K562 (cell line): ENCODE data around the gene WDR27. TPM values are rescaled to one million over a fixed set of nuclear protein-coding genes. Genes with fewer than 3 reads are reported as not detected.

ENCODE experiments used
- C11orf30 ChIP-seq: fragments of 450-650 bp; IDR thresholded peaks from 2 replicates; pipeline ENCODE4 v1.6.1; 2016; ENCODE audit warnings: low read depth, mild to moderate bottlenecking
- CBX5 ChIP-seq: IDR thresholded peaks from 2 replicates; pipeline ENCODE4 v1.6.1; 2014; ENCODE audit warnings: low read depth, borderline replicate concordance
- DNMT1 ChIP-seq: fragments of 450-650 bp; IDR thresholded peaks from 2 replicates; pipeline ENCODE4 v1.6.1; 2016; ENCODE audit warnings: antibody characterized with exemption, mild to moderate bottlenecking
- EGR1 ChIP-seq: fragments of 450-650 bp; conservative IDR thresholded peaks from 2 replicates; pipeline ENCODE4 v1.6.1; 2017; ENCODE audit warnings: mild to moderate bottlenecking
- EHMT2 ChIP-seq: fragments of 450-650 bp; IDR thresholded peaks from 2 replicates; pipeline ENCODE4 v1.6.1; 2018; ENCODE audit warnings: antibody characterized with exemption
- GABPB1 ChIP-seq: sonication (generic); formaldehyde crosslinking; IDR thresholded peaks from 2 replicates; pipeline ENCODE4 v1.8.0; 2022; ENCODE audit warnings: mild to moderate bottlenecking, missing genetic modification reagents
- GTF2F1 ChIP-seq: IDR thresholded peaks from 2 replicates; pipeline ENCODE4 v1.6.1; 2011; ENCODE audit warnings: low read depth, low read length, improper control_type of control experiment
- ILF3 ChIP-seq: fragments of 450-650 bp; IDR thresholded peaks from 2 replicates; pipeline ENCODE4 v1.6.1; 2018; ENCODE audit warnings: antibody characterized with exemption, mild to moderate bottlenecking, moderate library complexity, borderline replicate concordance
- MAZ ChIP-seq, 2 experiments: fragments of 450-650 bp in 1 of 2; sonication (generic) in 1 of 2; formaldehyde crosslinking; IDR thresholded peaks in 1 of 2; conservative IDR thresholded peaks in 1 of 2; 2 replicates each; pipeline versions ENCODE4 v1.4.0 to v1.5.0; 2020; ENCODE audit warnings: mild to moderate bottlenecking in 1 of 2, missing genetic modification reagents in 1 of 2
- MYC ChIP-seq, 2 experiments: fragments of 250-450 bp in 1 of 2; sonication (Bioruptor Pico) in 1 of 2; IDR thresholded peaks; 2 replicates each; pipeline versions ENCODE4 v1.5.1 to v1.6.1; 2012 to 2021; ENCODE audit warnings: low read depth in 2 of 2, borderline replicate concordance in 1 of 2, improper control_type of control experiment in 1 of 2, low read length in 1 of 2, mild to moderate bottlenecking in 1 of 2, moderate library complexity in 1 of 2
- PCBP2 ChIP-seq: fragments of 200-400 bp; formaldehyde crosslinking; IDR thresholded peaks from 2 replicates; pipeline ENCODE4 v1.6.1; 2018; ENCODE audit warnings: low read length, low read depth, mild to moderate bottlenecking, moderate library complexity; ENCODE audit not compliant: poor library complexity, severe bottlenecking
- SAP30 ChIP-seq: fragments of 200-600 bp; sonication (generic); IDR thresholded peaks from 2 replicates; pipeline ENCODE4 v1.6.1; 2012; ENCODE audit warnings: borderline replicate concordance, low read depth, mild to moderate bottlenecking, moderate library complexity, low read length, control low read depth, inconsistent platforms; ENCODE audit not compliant: insufficient read depth, poor library complexity, severe bottlenecking
- SMAD4 ChIP-seq: fragments of 250-450 bp; sonication (Bioruptor Pico); conservative IDR thresholded peaks from 2 replicates; pipeline ENCODE4 v1.8.0; 2021; ENCODE audit warnings: inconsistent platforms, mild to moderate bottlenecking, moderate library complexity
- ZBTB17 ChIP-seq: fragments of 450-650 bp; formaldehyde crosslinking; IDR thresholded peaks from 2 replicates; pipeline ENCODE4 v1.4.0; 2020; ENCODE audit warnings: mild to moderate bottlenecking
- ZNF165 ChIP-seq: fragments of 250-450 bp; sonication (Bioruptor Pico); IDR thresholded peaks from 2 replicates; pipeline ENCODE4 v1.4.0; 2020; ENCODE audit warnings: borderline replicate concordance
- polyA plus RNA-seq, 8 experiments: library from polyadenylated mRNA; depleted of rRNA in 4 of 8; stranded (reverse) in 5 of 8; unstranded in 3 of 8; fragments of >200 nt; fragmentation: Nextera tagmentation in 2 of 8; fragmentation: Illumina TruSeq in 1 of 8; extraction: Ambion mirVana in 2 of 8; extraction: Trizol in 1 of 8; gene quantifications; 2 replicates each; pipeline versions ENCODE4 v1.2.1 to v1.2.3, GENCODE V29; 2011 to 2014; ENCODE audit warnings: inconsistent platforms in 1 of 8, missing spikeins in 1 of 8
- total RNA-seq, 7 experiments: library from RNA; depleted of rRNA in 6 of 7; stranded (reverse); fragments of >200 nt in 6 of 7; fragmentation: Illumina TruSeq in 2 of 7; extraction: Trizol in 2 of 7; gene quantifications; 2 replicates each; pipeline versions ENCODE4 v1.2.1 to v1.2.3, GENCODE V29; 2011 to 2021; ENCODE audit warnings: low replicate concordance in 1 of 7
- TF ChIP-seq, protein P1 (sequence below), 2 experiments: IDR thresholded peaks in 1 of 2; conservative IDR thresholded peaks in 1 of 2; 2 replicates each; pipeline ENCODE4 v1.6.1; 2016; ENCODE audit warnings: low read depth in 2 of 2, mild to moderate bottlenecking in 1 of 2, missing compliant biosample characterization in 1 of 2, missing genetic modification characterization in 1 of 2, moderate library complexity in 1 of 2
- TF ChIP-seq, protein P2 (sequence below): sonication (generic); formaldehyde crosslinking; IDR thresholded peaks from 2 replicates; pipeline ENCODE4 v1.4.0; 2020; ENCODE audit warnings: mild to moderate bottlenecking, missing genetic modification reagents
- TF ChIP-seq, protein P3 (sequence below): fragments of 250-450 bp; sonication (Bioruptor Pico); IDR thresholded peaks from 2 replicates; pipeline ENCODE4 v1.8.0; 2021; ENCODE audit warnings: mild to moderate bottlenecking, moderate library complexity
- TF ChIP-seq, protein P4 (sequence below), 2 experiments: fragments of 450-650 bp in 1 of 2; sonication (generic) in 1 of 2; formaldehyde crosslinking; conservative IDR thresholded peaks; 2 replicates each; pipeline versions ENCODE4 v1.4.0 to v1.8.1; 2020 to 2022; ENCODE audit warnings: mild to moderate bottlenecking in 1 of 2, missing genetic modification reagents in 1 of 2

The WDR27 gene
- total and polyA plus RNA-seq, 9 of the 15 experiments (the other 6 are each of a cell fraction or from before 2014, with no cell fraction given), result 4.3 to 77.2 (median 22.7) TPM

DNA sequence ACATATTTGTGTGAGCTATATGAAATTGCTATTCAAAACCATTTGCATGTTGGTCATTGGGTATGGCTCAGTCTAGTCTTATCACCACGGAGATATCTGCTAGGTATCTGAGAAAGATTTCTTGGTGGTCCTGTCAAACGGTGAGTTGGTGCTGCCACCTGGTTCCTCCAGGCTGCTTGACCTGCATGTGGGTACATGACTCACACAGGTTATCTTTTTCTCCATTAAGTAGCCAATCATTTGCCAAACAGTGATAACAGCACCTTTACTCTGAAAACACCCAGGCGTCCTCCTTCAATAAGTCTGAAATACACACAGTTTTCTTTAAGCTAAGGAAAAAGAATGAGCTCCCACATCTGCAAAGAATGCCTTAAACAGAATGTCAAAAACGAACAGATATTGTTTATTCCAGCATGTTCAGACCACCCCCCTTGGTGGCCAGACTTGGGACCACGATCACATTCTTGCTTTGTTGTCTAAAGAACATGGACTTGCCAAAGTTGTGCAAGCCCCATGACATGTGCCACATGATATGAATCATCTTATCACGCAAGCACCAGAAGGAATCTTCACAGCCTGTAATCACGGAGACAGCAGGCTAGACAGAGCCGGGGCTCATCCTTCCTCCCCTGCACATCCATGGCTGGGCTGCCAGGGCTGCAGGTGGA lies 247.5 kb downstream of the WDR27 start (continued):
- TF ChIP-seq SAP30, result no peak
- TF ChIP-seq, protein P1, sequence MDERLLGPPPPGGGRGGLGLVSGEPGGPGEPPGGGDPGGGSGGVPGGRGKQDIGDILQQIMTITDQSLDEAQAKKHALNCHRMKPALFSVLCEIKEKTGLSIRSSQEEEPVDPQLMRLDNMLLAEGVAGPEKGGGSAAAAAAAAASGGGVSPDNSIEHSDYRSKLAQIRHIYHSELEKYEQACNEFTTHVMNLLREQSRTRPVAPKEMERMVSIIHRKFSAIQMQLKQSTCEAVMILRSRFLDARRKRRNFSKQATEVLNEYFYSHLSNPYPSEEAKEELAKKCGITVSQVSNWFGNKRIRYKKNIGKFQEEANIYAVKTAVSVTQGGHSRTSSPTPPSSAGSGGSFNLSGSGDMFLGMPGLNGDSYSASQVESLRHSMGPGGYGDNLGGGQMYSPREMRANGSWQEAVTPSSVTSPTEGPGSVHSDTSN (CRISPR knock-in tag; IDR thresholded peaks at IDR 0.05; ENCODE audit: low read depth), result no peak
- TF ChIP-seq, protein P1 (tag; conservative IDR thresholded peaks at IDR 0.05; ENCODE audit: low read depth), result no peak
- TF ChIP-seq PCBP2, result no peak
- no peak for TF ChIP-seq MYC (IDR thresholded peaks at IDR 0.05; ENCODE audit: low read depth, low read length)
- no peak for TF ChIP-seq MYC (CRISPR knock-in tag; IDR thresholded peaks at IDR 0.05; ENCODE audit: borderline replicate concordance, low read depth)
- TF ChIP-seq MAZ (CRISPR knock-in tag; conservative IDR thresholded peaks at IDR 0.05 in 1 of 2, IDR thresholded peaks at IDR 0.05 in 1 of 2), result no peak
- TF ChIP-seq, protein P2, sequence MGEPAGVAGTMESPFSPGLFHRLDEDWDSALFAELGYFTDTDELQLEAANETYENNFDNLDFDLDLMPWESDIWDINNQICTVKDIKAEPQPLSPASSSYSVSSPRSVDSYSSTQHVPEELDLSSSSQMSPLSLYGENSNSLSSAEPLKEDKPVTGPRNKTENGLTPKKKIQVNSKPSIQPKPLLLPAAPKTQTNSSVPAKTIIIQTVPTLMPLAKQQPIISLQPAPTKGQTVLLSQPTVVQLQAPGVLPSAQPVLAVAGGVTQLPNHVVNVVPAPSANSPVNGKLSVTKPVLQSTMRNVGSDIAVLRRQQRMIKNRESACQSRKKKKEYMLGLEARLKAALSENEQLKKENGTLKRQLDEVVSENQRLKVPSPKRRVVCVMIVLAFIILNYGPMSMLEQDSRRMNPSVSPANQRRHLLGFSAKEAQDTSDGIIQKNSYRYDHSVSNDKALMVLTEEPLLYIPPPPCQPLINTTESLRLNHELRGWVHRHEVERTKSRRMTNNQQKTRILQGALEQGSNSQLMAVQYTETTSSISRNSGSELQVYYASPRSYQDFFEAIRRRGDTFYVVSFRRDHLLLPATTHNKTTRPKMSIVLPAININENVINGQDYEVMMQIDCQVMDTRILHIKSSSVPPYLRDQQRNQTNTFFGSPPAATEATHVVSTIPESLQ (CRISPR knock-in tag), result no peak
- no peak for TF ChIP-seq GTF2F1
- TF ChIP-seq, protein P3, sequence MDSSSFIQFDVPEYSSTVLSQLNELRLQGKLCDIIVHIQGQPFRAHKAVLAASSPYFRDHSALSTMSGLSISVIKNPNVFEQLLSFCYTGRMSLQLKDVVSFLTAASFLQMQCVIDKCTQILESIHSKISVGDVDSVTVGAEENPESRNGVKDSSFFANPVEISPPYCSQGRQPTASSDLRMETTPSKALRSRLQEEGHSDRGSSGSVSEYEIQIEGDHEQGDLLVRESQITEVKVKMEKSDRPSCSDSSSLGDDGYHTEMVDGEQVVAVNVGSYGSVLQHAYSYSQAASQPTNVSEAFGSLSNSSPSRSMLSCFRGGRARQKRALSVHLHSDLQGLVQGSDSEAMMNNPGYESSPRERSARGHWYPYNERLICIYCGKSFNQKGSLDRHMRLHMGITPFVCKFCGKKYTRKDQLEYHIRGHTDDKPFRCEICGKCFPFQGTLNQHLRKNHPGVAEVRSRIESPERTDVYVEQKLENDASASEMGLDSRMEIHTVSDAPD, result no peak
- TF ChIP-seq CBX5, result no peak
- no peak for TF ChIP-seq EHMT2
- TF ChIP-seq, protein P4, sequence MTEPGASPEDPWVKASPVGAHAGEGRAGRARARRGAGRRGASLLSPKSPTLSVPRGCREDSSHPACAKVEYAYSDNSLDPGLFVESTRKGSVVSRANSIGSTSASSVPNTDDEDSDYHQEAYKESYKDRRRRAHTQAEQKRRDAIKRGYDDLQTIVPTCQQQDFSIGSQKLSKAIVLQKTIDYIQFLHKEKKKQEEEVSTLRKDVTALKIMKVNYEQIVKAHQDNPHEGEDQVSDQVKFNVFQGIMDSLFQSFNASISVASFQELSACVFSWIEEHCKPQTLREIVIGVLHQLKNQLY (CRISPR knock-in tag; conservative IDR thresholded peaks at IDR 0.05), result no peak
- TF ChIP-seq ZBTB17, result no peak
- TF ChIP-seq SMAD4 (CRISPR knock-in tag), result peak; percentile 89
- no peak for TF ChIP-seq EGR1
- TF ChIP-seq GABPB1, result no peak
- no peak for TF ChIP-seq ILF3
- TF ChIP-seq C11orf30, result no peak
- no peak for TF ChIP-seq DNMT1
- TF ChIP-seq ZNF165 (CRISPR knock-in tag), result no peak
